BLaER1 (cell line): Measurements from ENCODE around the gene SH3BGRL2.

Experiments
- H3K27ac ChIP-seq: shearing (Covaris generic); formaldehyde crosslinking; 2 replicates; pipeline ENCODE4 v1.8.1; 2022
- H3K27me3 ChIP-seq: shearing (Covaris generic); formaldehyde crosslinking; 2 replicates; pipeline ENCODE4 v1.8.1; 2022
- H3K36me3 ChIP-seq: shearing (Covaris generic); formaldehyde crosslinking; 2 replicates; pipeline ENCODE4 v1.8.1; 2022
- H3K4me1 ChIP-seq: shearing (Covaris generic); formaldehyde crosslinking; 2 replicates; pipeline ENCODE4 v1.8.1; 2022
- H3K4me2 ChIP-seq: shearing (Covaris generic); formaldehyde crosslinking; 2 replicates; pipeline ENCODE4 v1.8.1; 2022
- H3K4me3 ChIP-seq: shearing (Covaris generic); formaldehyde crosslinking; 2 replicates; pipeline ENCODE4 v1.8.1; 2022
- H3K9ac ChIP-seq: shearing (Covaris generic); formaldehyde crosslinking; 2 replicates; pipeline ENCODE4 v1.8.1; 2022
- H3K9me3 ChIP-seq: shearing (Covaris generic); formaldehyde crosslinking; 2 replicates; pipeline ENCODE4 v1.8.1; 2022
- H4K20me1 ChIP-seq: shearing (Covaris generic); formaldehyde crosslinking; 2 replicates; pipeline ENCODE4 v1.8.1; 2022
- Cebpa-rat ChIP-seq: shearing (Covaris generic); IDR thresholded peaks from 2 replicates; pipeline ENCODE4 v1.8.1; 2022

SH3BGRL2 gene

DNA sequence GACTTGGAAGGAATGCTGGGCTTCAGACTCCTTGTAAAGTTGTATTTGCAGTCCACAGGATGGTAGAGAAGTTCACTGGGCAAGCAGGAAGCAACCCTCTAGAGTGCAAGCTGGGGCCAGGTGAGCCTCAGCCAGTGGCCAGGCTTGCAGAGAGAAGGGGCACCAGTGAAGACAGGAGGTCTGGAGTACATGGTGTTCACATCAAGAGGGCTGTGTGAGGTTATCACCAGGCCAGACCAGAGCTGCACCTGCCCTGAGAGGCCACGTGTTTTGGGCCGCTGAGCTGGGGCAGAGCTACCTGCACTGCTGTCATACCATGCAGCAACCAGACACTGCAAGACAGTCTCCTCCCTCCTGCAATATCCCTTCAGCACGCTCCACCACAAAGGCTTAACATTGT lies 79.0 kb downstream of the SH3BGRL2 start:
- Histone ChIP-seq H3K27me3 (no peaks in the 10 kb centered on the region), H3K4me2 (no peak overlapping the region), H3K9ac (no peak overlapping the region), H3K27ac (no peak overlapping the region), H4K20me1 (no peaks in the 10 kb centered on the region), H3K36me3 (no peaks in the 10 kb centered on the region), H3K4me3 (no peak overlapping the region), H3K9me3 (no peaks in the 10 kb centered on the region), H3K4me1 (no peaks in the 10 kb centered on the region)
- TF ChIP-seq Cebpa-rat = no peak

GRCh38 chr6:79711167-79711566 lies 80.0 kb downstream of the SH3BGRL2 start:
- Histone ChIP-seq H3K27me3 (no peaks in the 10 kb centered on the region), H3K4me3 (no peak overlapping the region), H4K20me1 (no peaks in the 10 kb centered on the region), H3K9me3 (no peaks in the 10 kb centered on the region), H3K9ac (no peak overlapping the region), H3K27ac (no peak overlapping the region), H3K4me1 (no peaks in the 10 kb centered on the region), H3K36me3 (no peaks in the 10 kb centered on the region), H3K4me2 (no peak overlapping the region)
- no peak for TF ChIP-seq Cebpa-rat

DNA sequence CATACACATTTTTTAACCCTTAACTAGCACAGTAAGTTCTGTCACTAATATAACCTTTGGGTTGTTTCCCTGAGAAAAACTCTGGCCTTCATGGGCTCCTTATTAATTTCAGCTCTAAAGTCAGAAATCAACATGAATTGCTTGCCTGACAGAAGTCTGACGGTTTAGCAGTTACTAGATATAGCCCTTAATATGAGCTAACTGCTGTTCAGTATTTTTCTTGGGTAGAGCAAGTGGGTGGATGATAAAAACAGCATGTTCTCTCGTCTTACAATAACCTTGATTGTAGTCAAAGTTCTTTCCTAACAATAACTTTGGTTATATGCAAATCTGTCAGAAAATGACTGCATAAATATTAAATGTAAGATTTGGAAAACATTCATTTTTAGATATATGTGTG lies 81.0 kb downstream of the SH3BGRL2 start:
- Histone ChIP-seq H3K4me3 (no peak overlapping the region), H3K27me3 (no peaks in the 10 kb centered on the region), H3K4me2 (no peak overlapping the region), H3K9ac (no peak overlapping the region), H3K9me3 (no peaks in the 10 kb centered on the region), H3K27ac (no peak overlapping the region), H3K36me3 (no peaks in the 10 kb centered on the region), H4K20me1 (no peaks in the 10 kb centered on the region), H3K4me1 (no peaks in the 10 kb centered on the region)
- TF ChIP-seq Cebpa-rat = no peak

GRCh38 chr6:79712616-79713135 lies 81.5 kb downstream of the SH3BGRL2 start:
- Histone ChIP-seq H3K9me3 (no peaks in the 10 kb centered on the region), H3K4me2 (no peak overlapping the region), H3K4me1 (no peaks in the 10 kb centered on the region), H3K9ac (no peak overlapping the region), H3K4me3 (no peak overlapping the region), H4K20me1 (no peaks in the 10 kb centered on the region), H3K27me3 (no peaks in the 10 kb centered on the region), H3K27ac (no peak overlapping the region), H3K36me3 (no peaks in the 10 kb centered on the region)
- TF ChIP-seq Cebpa-rat = no peak

- Histone ChIP-seq H3K27me3 (no peaks in the 10 kb centered on the region), H3K9ac (no peak overlapping the region), H3K4me2 (no peak overlapping the region), H4K20me1 (no peaks in the 10 kb centered on the region), H3K4me1 (no peaks in the 10 kb centered on the region), H3K9me3 (no peaks in the 10 kb centered on the region), H3K36me3 (no peaks in the 10 kb centered on the region), H3K27ac (no peak overlapping the region), H3K4me3 (no peak overlapping the region)
- no peak for TF ChIP-seq Cebpa-rat
Measured at GRCh38 chr6:79713701-79714322, 82.7 kb downstream of the SH3BGRL2 start.

DNA sequence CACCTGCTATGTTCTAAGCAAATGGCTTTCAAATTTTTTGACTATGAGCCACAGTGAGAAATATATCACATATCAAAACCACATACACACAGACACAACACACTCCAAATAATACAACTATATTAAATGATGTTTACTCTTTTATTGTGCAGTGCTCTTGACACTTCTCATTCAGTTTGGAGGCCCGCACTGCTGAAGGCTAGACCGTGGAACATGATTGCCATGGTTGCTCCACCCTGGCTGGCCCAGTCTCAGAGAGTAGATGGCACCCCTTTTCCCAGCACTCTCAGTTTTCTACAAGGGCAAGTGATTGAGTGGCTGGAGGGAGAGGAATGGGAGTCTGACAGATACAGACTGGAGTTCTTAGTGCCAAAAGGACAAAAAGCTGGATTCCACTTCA lies 86.9 kb downstream of the SH3BGRL2 start:
- no peak overlapping the region for H3K9ac ChIP-seq
- no peaks in the 10 kb centered on the region for H3K27me3 ChIP-seq
- H3K4me1 ChIP-seq = no peaks in the 10 kb centered on the region
- H3K27ac ChIP-seq = no peak overlapping the region
- no peak for TF ChIP-seq Cebpa-rat
- H3K9me3 ChIP-seq = no peaks in the 10 kb centered on the region
- H3K4me3 ChIP-seq = no peak overlapping the region
- H3K36me3 ChIP-seq = no peaks in the 10 kb centered on the region
- no peak overlapping the region for H3K4me2 ChIP-seq
- no peaks in the 10 kb centered on the region for H4K20me1 ChIP-seq

DNA sequence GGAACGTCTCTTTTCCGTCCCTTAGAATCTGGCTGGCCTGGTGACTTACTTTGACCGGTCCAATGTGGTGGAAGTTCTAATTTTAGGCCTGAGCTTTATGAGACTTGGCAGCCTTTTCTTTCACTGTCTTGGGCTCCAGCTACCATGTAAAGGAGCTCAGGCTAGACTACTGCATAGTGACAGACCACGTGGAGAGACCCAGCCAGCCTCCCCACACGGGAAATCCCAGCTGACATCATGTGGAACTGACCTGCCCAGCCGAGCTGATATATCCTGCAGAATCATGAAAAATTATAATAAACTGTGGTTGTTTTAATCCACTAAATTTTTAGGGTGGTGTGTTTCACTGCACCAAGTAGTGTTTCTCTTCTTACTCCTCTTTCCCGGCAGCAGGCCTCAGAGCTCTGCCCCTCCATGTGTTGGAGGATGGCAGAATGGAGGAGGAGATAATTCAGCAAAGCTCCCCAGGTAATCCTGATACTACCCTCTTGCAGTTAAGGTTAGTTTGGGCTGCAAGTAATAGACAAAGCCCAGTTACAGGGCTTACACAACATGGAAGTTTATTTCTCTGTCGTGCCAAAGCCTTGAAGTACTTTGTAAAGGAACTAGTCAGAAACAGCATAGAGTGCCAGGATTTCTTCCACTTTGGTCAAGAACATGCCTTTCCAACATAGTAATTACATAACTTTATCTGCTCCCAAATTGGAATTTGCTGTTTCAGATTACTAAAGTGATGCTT lies 87.5 kb downstream of the SH3BGRL2 start:
- Histone ChIP-seq H3K4me3 (no peak overlapping the region), H3K27ac (no peak overlapping the region)
- no peak for TF ChIP-seq Cebpa-rat

GRCh38 chr6:79719248-79719960 lies 88.3 kb downstream of the SH3BGRL2 start:
- H3K27ac ChIP-seq = no peak overlapping the region
- H3K4me2 ChIP-seq = no peak overlapping the region
- no peaks in the 10 kb centered on the region for H4K20me1 ChIP-seq
- no peak for TF ChIP-seq Cebpa-rat
- no peak overlapping the region for H3K9ac ChIP-seq
- no peaks in the 10 kb centered on the region for H3K27me3 ChIP-seq
- no peaks in the 10 kb centered on the region for H3K4me1 ChIP-seq
- no peaks in the 10 kb centered on the region for H3K9me3 ChIP-seq
- no peaks in the 10 kb centered on the region for H3K36me3 ChIP-seq
- H3K4me3 ChIP-seq = no peak overlapping the region

More for the DNA sequence above, 87.5 kb downstream of the SH3BGRL2 start:
- no peaks in the 10 kb centered on the region for H4K20me1 ChIP-seq
- H3K27me3 ChIP-seq = no peaks in the 10 kb centered on the region
- H3K4me2 ChIP-seq = no peak overlapping the region
- no peaks in the 10 kb centered on the region for H3K4me1 ChIP-seq
- no peak overlapping the region for H3K9ac ChIP-seq
- no peaks in the 10 kb centered on the region for H3K9me3 ChIP-seq
- H3K36me3 ChIP-seq = no peaks in the 10 kb centered on the region

- Histone ChIP-seq H3K27ac (no peak overlapping the region), H3K4me2 (no peak overlapping the region), H3K36me3 (no peaks in the 10 kb centered on the region), H3K9me3 (no peaks in the 10 kb centered on the region), H4K20me1 (no peaks in the 10 kb centered on the region), H3K27me3 (no peaks in the 10 kb centered on the region), H3K4me1 (no peaks in the 10 kb centered on the region), H3K9ac (no peak overlapping the region), H3K4me3 (no peak overlapping the region)
- no peak for TF ChIP-seq Cebpa-rat
Measured at GRCh38 chr6:79724816-79725215, 93.7 kb downstream of the SH3BGRL2 start.

- Histone ChIP-seq H3K4me2 (no peak overlapping the region), H3K9me3 (no peaks in the 10 kb centered on the region), H4K20me1 (no peaks in the 10 kb centered on the region), H3K27ac (no peak overlapping the region), H3K36me3 (no peaks in the 10 kb centered on the region), H3K27me3 (no peaks in the 10 kb centered on the region), H3K4me1 (no peaks in the 10 kb centered on the region), H3K4me3 (no peak overlapping the region), H3K9ac (no peak overlapping the region)
- no peak for TF ChIP-seq Cebpa-rat
Measured at GRCh38 chr6:79731471-79731870, 100.3 kb downstream of the SH3BGRL2 start.
